K562 (cell line): ENCODE data around the gene UBR3. TPM values are rescaled to one million over a fixed set of nuclear protein-coding genes. Genes with fewer than 3 reads are reported as not detected.

Source experiments
- ARID2 ChIP-seq: fragments of 450-650 bp; IDR thresholded peaks from 2 replicates; pipeline ENCODE4 v1.6.1; 2017; ENCODE audit warnings: antibody characterized with exemption, mild to moderate bottlenecking
- ATF7 ChIP-seq: fragments of 450-650 bp; IDR thresholded peaks from 2 replicates; pipeline ENCODE4 v1.7.1; 2014; ENCODE audit warnings: mild to moderate bottlenecking, moderate library complexity
- CXXC5 ChIP-seq: fragments of 250-450 bp; sonication (Bioruptor Pico); IDR thresholded peaks from 2 replicates; pipeline ENCODE4 v1.8.0; 2022; ENCODE audit warnings: inconsistent platforms, mild to moderate bottlenecking, moderate library complexity
- ELF4 ChIP-seq: fragments of 450-650 bp; formaldehyde crosslinking; IDR thresholded peaks from 2 replicates; pipeline ENCODE4 v1.4.0; 2022; ENCODE audit warnings: missing genetic modification characterization
- ESRRA ChIP-seq: fragments of 450-650 bp; IDR thresholded peaks from 2 replicates; pipeline ENCODE4 v1.6.1; 2014; ENCODE audit warnings: low read depth, mild to moderate bottlenecking, moderate library complexity, borderline replicate concordance
- IFI16 ChIP-seq: fragments of 250-450 bp; sonication (Bioruptor Pico); IDR thresholded peaks from 2 replicates; pipeline ENCODE4 v2.1.2; 2022; ENCODE audit warnings: mild to moderate bottlenecking, inconsistent platforms
- ILK ChIP-seq: fragments of 450-650 bp; IDR thresholded peaks from 2 replicates; pipeline ENCODE4 v1.6.1; 2016; ENCODE audit warnings: missing genetic modification characterization, low read depth, mild to moderate bottlenecking, missing compliant biosample characterization, moderate library complexity, borderline replicate concordance
- KAT7 ChIP-seq: sonication (generic); formaldehyde crosslinking; IDR thresholded peaks from 2 replicates; pipeline ENCODE4 v1.8.0; 2022; ENCODE audit warnings: missing genetic modification reagents, mild to moderate bottlenecking, borderline replicate concordance
- POLR2G ChIP-seq: fragments of 200-400 bp; formaldehyde crosslinking; IDR thresholded peaks from 2 replicates; pipeline ENCODE4 v1.6.1; 2017; ENCODE audit warnings: low read depth, mild to moderate bottlenecking, antibody characterized with exemption, low read length, moderate library complexity
- RBM15 ChIP-seq: fragments of 200-400 bp; formaldehyde crosslinking; IDR thresholded peaks from 2 replicates; pipeline ENCODE4 v1.6.1; 2018; ENCODE audit warnings: mild to moderate bottlenecking, low read length, moderate library complexity; ENCODE audit not compliant: insufficient read depth
- SMAD4 ChIP-seq: fragments of 250-450 bp; sonication (Bioruptor Pico); conservative IDR thresholded peaks from 2 replicates; pipeline ENCODE4 v1.8.0; 2021; ENCODE audit warnings: inconsistent platforms, mild to moderate bottlenecking, moderate library complexity
- TBP ChIP-seq: optimal IDR thresholded peaks from 2 replicates; pipeline ENCODE3; 2011; ENCODE audit warnings: low read depth, low read length, improper control_type of control experiment
- TCF7 ChIP-seq: sonication (generic); IDR thresholded peaks from 2 replicates; pipeline ENCODE4 v1.6.1; 2016; ENCODE audit warnings: antibody characterized with exemption, borderline replicate concordance
- WHSC1 ChIP-seq: IDR thresholded peaks from one replicate; pipeline ENCODE4 v1.6.1; 2012; ENCODE audit warnings: low read length, control low read depth, inconsistent platforms
- ZNF274 ChIP-seq: IDR thresholded peaks from 2 replicates; pipeline ENCODE4 v1.6.1; 2011; ENCODE audit warnings: low read depth, mild to moderate bottlenecking, low read length, moderate library complexity, borderline replicate concordance
- ZNF589 ChIP-seq: fragments of 200-800 bp; sonication (Bioruptor generic); IDR thresholded peaks from 2 replicates; pipeline ENCODE4 v1.6.1; 2016; ENCODE audit warnings: low read depth, missing genetic modification characterization, missing compliant biosample characterization
- polyA plus RNA-seq, 8 experiments: library from polyadenylated mRNA; depleted of rRNA in 4 of 8; stranded (reverse) in 5 of 8; unstranded in 3 of 8; fragments of >200 nt; fragmentation: Nextera tagmentation in 2 of 8; fragmentation: Illumina TruSeq in 1 of 8; extraction: Ambion mirVana in 2 of 8; extraction: Trizol in 1 of 8; gene quantifications; 2 replicates each; pipeline versions ENCODE4 v1.2.1 to v1.2.3, GENCODE V29; 2011 to 2014; ENCODE audit warnings: inconsistent platforms in 1 of 8, missing spikeins in 1 of 8
- total RNA-seq, 7 experiments: library from RNA; depleted of rRNA in 6 of 7; stranded (reverse); fragments of >200 nt in 6 of 7; fragmentation: Illumina TruSeq in 2 of 7; extraction: Trizol in 2 of 7; gene quantifications; 2 replicates each; pipeline versions ENCODE4 v1.2.1 to v1.2.3, GENCODE V29; 2011 to 2021; ENCODE audit warnings: low replicate concordance in 1 of 7
- TF ChIP-seq, protein P1 (sequence below), 2 experiments: fragments of 450-650 bp in 1 of 2; sonication (generic) in 1 of 2; formaldehyde crosslinking in 1 of 2; IDR thresholded peaks; 2 replicates each; pipeline versions ENCODE4 v1.7.1 to v1.9.0; 2016 to 2022; ENCODE audit warnings: inconsistent platforms in 1 of 2, mild to moderate bottlenecking in 1 of 2, missing genetic modification reagents in 1 of 2
- TF ChIP-seq, protein P2 (sequence below), 2 experiments: fragments of 450-650 bp; IDR thresholded peaks; 2 replicates each; pipeline ENCODE4 v1.6.1; 2016

UBR3 gene
- total and polyA plus RNA-seq, 9 of the 15 experiments (the other 6 are each of a cell fraction or from before 2014, with no cell fraction given) = 14.4 to 63.5 (median 40.4) TPM

DNA sequence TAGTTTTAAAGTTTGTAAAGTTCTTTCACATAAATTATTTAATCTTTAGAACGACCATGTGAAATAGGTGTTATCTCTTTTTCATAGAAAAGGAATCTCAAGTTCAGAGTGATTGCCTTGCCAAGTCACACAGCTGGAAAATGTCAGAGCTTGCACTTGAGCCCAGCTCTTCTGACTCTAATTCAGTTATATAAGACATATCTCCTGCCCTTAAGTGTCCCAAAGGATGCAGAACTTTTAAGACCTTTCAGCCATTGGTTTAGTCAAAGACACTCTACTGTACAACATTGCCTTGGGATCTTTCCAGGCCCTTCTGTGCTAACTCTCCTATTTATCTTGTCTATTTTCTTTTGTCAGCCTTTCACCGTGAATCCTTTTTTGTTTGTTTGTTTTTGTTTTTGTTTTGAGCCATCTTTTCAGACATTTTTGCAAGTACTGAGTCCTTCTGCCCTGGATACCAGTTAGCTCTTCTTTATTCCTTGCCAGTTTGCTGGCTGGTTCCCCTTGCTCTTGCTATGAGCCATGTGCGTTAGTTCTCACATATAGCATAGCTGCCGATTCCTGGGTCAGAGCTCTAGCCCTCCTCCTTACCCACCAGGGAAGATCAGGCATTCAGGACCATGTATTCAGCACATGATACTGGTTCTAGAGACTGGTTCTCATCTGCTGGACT, 190.7 kb downstream of the UBR3 start (continued):
- TF ChIP-seq, protein P1, sequence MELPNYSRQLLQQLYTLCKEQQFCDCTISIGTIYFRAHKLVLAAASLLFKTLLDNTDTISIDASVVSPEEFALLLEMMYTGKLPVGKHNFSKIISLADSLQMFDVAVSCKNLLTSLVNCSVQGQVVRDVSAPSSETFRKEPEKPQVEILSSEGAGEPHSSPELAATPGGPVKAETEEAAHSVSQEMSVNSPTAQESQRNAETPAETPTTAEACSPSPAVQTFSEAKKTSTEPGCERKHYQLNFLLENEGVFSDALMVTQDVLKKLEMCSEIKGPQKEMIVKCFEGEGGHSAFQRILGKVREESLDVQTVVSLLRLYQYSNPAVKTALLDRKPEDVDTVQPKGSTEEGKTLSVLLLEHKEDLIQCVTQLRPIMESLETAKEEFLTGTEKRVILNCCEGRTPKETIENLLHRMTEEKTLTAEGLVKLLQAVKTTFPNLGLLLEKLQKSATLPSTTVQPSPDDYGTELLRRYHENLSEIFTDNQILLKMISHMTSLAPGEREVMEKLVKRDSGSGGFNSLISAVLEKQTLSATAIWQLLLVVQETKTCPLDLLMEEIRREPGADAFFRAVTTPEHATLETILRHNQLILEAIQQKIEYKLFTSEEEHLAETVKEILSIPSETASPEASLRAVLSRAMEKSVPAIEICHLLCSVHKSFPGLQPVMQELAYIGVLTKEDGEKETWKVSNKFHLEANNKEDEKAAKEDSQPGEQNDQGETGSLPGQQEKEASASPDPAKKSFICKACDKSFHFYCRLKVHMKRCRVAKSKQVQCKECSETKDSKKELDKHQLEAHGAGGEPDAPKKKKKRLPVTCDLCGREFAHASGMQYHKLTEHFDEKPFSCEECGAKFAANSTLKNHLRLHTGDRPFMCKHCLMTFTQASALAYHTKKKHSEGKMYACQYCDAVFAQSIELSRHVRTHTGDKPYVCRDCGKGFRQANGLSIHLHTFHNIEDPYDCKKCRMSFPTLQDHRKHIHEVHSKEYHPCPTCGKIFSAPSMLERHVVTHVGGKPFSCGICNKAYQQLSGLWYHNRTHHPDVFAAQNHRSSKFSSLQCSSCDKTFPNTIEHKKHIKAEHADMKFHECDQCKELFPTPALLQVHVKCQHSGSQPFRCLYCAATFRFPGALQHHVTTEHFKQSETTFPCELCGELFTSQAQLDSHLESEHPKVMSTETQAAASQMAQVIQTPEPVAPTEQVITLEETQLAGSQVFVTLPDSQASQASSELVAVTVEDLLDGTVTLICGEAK (IDR thresholded peaks at IDR 0.05) = 0 out of 2 replicates have a peak, but pooled peaks have one; percentile 25
- TF ChIP-seq, protein P1 (CRISPR knock-in tag; IDR thresholded peaks at IDR 0.05) = no peak
- TF ChIP-seq WHSC1 = peak; percentile 17
- peak; percentile 15 for TF ChIP-seq TBP
- TF ChIP-seq ESRRA = no peak
- 0 out of 2 replicates have a peak, but pooled peaks have one; percentile 16 for TF ChIP-seq KAT7 (CRISPR knock-in tag)
- no peak for TF ChIP-seq SMAD4 (CRISPR knock-in tag)
- TF ChIP-seq TCF7 = no peak
- no peak for TF ChIP-seq IFI16 (CRISPR knock-in tag)
- no peak for TF ChIP-seq POLR2G
- no peak for TF ChIP-seq ZNF274
- no peak for TF ChIP-seq RBM15
- TF ChIP-seq ATF7 = no peak
- TF ChIP-seq ELF4 (CRISPR knock-in tag) = 0 out of 2 replicates have a peak, but pooled peaks have one; percentile 6
- TF ChIP-seq, protein P2, sequence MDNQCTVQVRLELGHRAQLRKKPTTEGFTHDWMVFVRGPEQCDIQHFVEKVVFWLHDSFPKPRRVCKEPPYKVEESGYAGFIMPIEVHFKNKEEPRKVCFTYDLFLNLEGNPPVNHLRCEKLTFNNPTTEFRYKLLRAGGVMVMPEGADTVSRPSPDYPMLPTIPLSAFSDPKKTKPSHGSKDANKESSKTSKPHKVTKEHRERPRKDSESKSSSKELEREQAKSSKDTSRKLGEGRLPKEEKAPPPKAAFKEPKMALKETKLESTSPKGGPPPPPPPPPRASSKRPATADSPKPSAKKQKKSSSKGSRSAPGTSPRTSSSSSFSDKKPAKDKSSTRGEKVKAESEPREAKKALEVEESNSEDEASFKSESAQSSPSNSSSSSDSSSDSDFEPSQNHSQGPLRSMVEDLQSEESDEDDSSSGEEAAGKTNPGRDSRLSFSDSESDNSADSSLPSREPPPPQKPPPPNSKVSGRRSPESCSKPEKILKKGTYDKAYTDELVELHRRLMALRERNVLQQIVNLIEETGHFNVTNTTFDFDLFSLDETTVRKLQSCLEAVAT (IDR thresholded peaks at IDR 0.05) = 0 out of 4 replicates have a peak, but pooled peaks of 1 of the 2 experiments have one; percentile 34
- no peak for TF ChIP-seq ILK
- no peak for TF ChIP-seq CXXC5 (CRISPR knock-in tag)
- 0 out of 2 replicates have a peak, but pooled peaks have one; percentile 32 for TF ChIP-seq ZNF589 (CRISPR knock-in tag)
- no peak for TF ChIP-seq ARID2
